Stomach (tissue), 9 donors: Measurements from ENCODE around the gene PUS1. TPM values are rescaled to one million over a fixed set of nuclear protein-coding genes. Genes with fewer than 3 reads are reported as not detected.

ENCODE experiments used
- DNase-seq, 2 donors: peaks; one replicate each; pipeline versions ENCODE4 v3.0.0 to v3.0.0-alpha.2; 2013 to 2019
- H3K27ac ChIP-seq, 5 donors: fragments of 200-600 bp in 4 of 5; sonication (generic) in 4 of 5; one replicate each; pipeline ENCODE4 v1.5.1; 2013 to 2019; ENCODE audit warnings: mild to moderate bottlenecking in 1 of 5, moderate library complexity in 1 of 5
- H3K27me3 ChIP-seq, 3 donors: fragments of 200-600 bp; sonication (generic); one replicate each; pipeline ENCODE4 v1.5.1; 2017 to 2019; ENCODE audit warnings: mixed run types in 1 of 3
- H3K36me3 ChIP-seq, 4 donors: fragments of 200-600 bp; sonication (generic); 1 replicate in 3 of 4; 2 replicates in 1 of 4; pipeline ENCODE4 v1.5.1; 2016 to 2019
- H3K4me1 ChIP-seq, 4 donors: fragments of 200-600 bp; sonication (generic); one replicate each; pipeline ENCODE4 v1.5.1; 2016 to 2019
- H3K4me3 ChIP-seq, 4 donors: fragments of 200-600 bp; sonication (generic) in 3 of 4; one replicate each; pipeline ENCODE4 v1.5.1; 2016 to 2019; ENCODE audit warnings: mild to moderate bottlenecking in 1 of 4
- H3K9me3 ChIP-seq, 4 donors: fragments of 200-600 bp; sonication (generic); one replicate each; pipeline ENCODE4 v1.5.1; 2016 to 2019
- EP300 ChIP-seq: sonication (generic); formaldehyde crosslinking; IDR thresholded peaks from one replicate; pipeline ENCODE4 v1.6.1; 2017; ENCODE audit warnings: antibody characterized with exemption
- POLR2A ChIP-seq, 4 donors: fragments of 450-650 bp; IDR thresholded peaks; one replicate each; pipeline ENCODE4 v1.6.1; 2016; ENCODE audit warnings: antibody characterized with exemption in 4 of 4, control low read depth in 2 of 4, mild to moderate bottlenecking in 1 of 4, moderate library complexity in 1 of 4
- POLR2AphosphoS5 ChIP-seq, 3 donors: sonication (generic); formaldehyde crosslinking; IDR thresholded peaks; one replicate each; pipeline ENCODE4 v1.6.1; 2016; ENCODE audit warnings: antibody characterized with exemption in 3 of 3
- WGBS, 5 donors: extraction: QIAGEN DNeasy Blood & Tissue Kit in 3 of 5; methylation state at CpG; one replicate each; pipeline versions ENCODE4 v1.1.5 to v1.1.7; 2013 to 2018; 5-methylcytosine and 5-hydroxymethylcytosine counted together
- intact Hi-C: fragments of 100-400 bp; cut with DNase I; formaldehyde crosslinking; loops from one replicate; pipeline ENCODE4 v1.15.1; 2023; ENCODE audit warnings: low total_unique reads
- polyA plus RNA-seq, 3 donors: library from polyadenylated mRNA; stranded (reverse); fragments of 200-250 nt; gene quantifications; one replicate each; pipeline ENCODE4 v1.2.3, GENCODE V29; 2013
- total RNA-seq, 5 donors: library from RNA; depleted of rRNA; stranded (reverse); fragments of >200 nt; gene quantifications; one replicate each; pipeline versions ENCODE4 v1.1.0 to v1.2.3, GENCODE V29; 2014 to 2016
- TF ChIP-seq, protein P1 (sequence below), 7 experiments: fragments of 450-650 bp in 4 of 7; fragments of 200-600 bp in 3 of 7; sonication (generic) in 3 of 7; IDR thresholded peaks; one replicate each; pipeline ENCODE4 v1.5.1; 2016 to 2019; ENCODE audit warnings: antibody characterized with exemption in 7 of 7, control low read depth in 2 of 7, mild to moderate bottlenecking in 1 of 7
- donor health status: healthy with polysubstance abuse.
- donor health status: Bipolar disorder and iron deficiency.
- donor health status: healthy.

Gene PUS1
- total and polyA plus RNA-seq, 8 donors: 3.1 to 26.3 (median 12.5) TPM

DNA sequence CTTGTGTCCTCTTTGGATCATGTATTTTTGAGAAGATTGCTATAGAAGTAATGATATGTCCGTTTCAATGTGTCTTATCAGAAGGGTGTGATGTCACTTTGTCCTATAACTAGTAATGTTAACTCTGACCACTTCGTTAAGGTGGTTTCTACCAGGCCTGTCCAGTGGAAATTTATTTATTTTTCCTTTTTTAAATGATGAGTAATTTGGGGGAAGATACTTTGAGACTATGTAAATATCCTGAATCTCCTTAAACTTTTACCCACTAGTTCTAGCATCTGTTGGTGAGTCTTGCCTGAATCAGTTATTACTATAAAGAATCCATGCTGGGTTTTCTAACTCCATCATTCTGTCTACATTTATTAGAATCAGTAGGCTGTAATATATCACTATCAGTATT, 36.0 kb downstream of the PUS1 start:
- intact Hi-C loops: no loop called here
- no peak overlapping the region for H3K27ac ChIP-seq
- no peak for DNase-seq
- H3K27me3 ChIP-seq: no peaks in the 10 kb centered on the region
- no peak overlapping the region for H3K4me3 ChIP-seq
- peaks cover 3 to 23% (median 20%) of the 10 kb centered on the region in 4 donors for H3K36me3 ChIP-seq
- no peak for TF ChIP-seq POLR2A (IDR thresholded peaks at IDR 0.05)
- TF ChIP-seq, protein P1, sequence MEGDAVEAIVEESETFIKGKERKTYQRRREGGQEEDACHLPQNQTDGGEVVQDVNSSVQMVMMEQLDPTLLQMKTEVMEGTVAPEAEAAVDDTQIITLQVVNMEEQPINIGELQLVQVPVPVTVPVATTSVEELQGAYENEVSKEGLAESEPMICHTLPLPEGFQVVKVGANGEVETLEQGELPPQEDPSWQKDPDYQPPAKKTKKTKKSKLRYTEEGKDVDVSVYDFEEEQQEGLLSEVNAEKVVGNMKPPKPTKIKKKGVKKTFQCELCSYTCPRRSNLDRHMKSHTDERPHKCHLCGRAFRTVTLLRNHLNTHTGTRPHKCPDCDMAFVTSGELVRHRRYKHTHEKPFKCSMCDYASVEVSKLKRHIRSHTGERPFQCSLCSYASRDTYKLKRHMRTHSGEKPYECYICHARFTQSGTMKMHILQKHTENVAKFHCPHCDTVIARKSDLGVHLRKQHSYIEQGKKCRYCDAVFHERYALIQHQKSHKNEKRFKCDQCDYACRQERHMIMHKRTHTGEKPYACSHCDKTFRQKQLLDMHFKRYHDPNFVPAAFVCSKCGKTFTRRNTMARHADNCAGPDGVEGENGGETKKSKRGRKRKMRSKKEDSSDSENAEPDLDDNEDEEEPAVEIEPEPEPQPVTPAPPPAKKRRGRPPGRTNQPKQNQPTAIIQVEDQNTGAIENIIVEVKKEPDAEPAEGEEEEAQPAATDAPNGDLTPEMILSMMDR (IDR thresholded peaks at IDR 0.05): no peak
- no peak for TF ChIP-seq POLR2AphosphoS5 (IDR thresholded peaks at IDR 0.05)
- no peak for TF ChIP-seq EP300
- H3K9me3 ChIP-seq: no peaks in the 10 kb centered on the region
- 48 to 66% (median 59%) methylated on average over 2 of the region's 2 CpGs for WGBS, 5 donors
- H3K4me1 ChIP-seq: peaks cover under 1 to 53% (median 27%) of the 10 kb centered on the region in 4 donors

DNA sequence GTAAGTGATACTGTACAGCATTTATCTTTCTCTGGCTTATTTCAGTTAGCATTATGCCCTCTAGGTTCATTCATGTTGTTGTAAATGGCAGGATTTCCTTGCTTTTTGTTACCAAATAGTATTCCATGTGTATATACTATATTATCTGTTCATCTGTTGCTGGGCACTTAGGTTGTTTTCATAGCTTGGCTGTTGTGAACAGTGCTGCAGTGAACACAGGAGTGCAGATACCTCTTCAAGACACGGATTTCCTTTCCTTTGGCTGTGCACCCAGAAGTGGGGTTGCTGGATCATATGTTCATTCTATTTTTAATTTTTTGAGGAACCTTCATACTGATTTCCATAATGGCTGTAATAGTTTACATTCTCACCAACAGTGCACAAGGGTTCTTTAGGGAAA, 42.1 kb downstream of the PUS1 start:
- DNase-seq: no peak
- Histone ChIP-seq H3K9me3 (no peaks in the 10 kb centered on the region), H3K36me3 (peaks cover 0 to 10% (median 6%) of the 10 kb centered on the region in 4 donors), H3K4me3 (no peak overlapping the region), H3K4me1 (peaks cover 0 to 26% (median 5%) of the 10 kb centered on the region in 4 donors), H3K27me3 (no peaks in the 10 kb centered on the region), H3K27ac (no peak overlapping the region)
- intact Hi-C loops: no loop called here
- TF ChIP-seq POLR2A (IDR thresholded peaks at IDR 0.05) (no peak), EP300 (no peak), POLR2AphosphoS5 (IDR thresholded peaks at IDR 0.05) (no peak)
- TF ChIP-seq, protein P1 (IDR thresholded peaks at IDR 0.05): no peak
- WGBS, 5 donors: 24 to 50% (median 44%) methylated on average over 1 of the region's 1 CpG

DNA sequence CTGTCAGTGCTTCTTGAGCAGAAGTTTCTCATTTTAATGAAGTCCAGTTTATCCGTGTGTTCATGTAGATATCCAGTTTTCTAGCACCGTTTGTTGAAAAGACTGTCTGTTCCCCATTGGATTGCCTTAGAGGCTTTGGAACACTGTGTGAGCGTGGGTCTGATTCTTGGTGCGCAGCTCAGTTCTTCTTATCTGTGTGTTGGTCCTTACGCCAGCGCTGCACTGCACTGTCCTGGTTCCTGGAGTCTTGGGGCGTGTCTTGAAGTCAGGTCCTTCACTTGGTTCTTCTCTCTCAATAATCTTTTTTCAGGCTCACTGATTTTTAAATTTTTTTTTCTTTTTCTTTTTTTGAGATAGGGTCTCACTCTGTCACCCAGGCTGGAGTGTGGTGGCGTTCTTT, 46.2 kb downstream of the PUS1 start:
- WGBS, 5 donors: 88 to 97% (median 92%) methylated on average over 8 of the region's 8 CpGs
- no peak overlapping the region for H3K4me3 ChIP-seq
- H3K4me1 ChIP-seq: peaks cover 0 to 14% (median 3%) of the 10 kb centered on the region in 4 donors
- TF ChIP-seq, protein P1 (IDR thresholded peaks at IDR 0.05): no peak
- no peak for TF ChIP-seq POLR2AphosphoS5 (IDR thresholded peaks at IDR 0.05)
- TF ChIP-seq EP300: no peak
- no peak for TF ChIP-seq POLR2A (IDR thresholded peaks at IDR 0.05)
- H3K36me3 ChIP-seq: peaks cover 5 to 24% (median 20%) of the 10 kb centered on the region in 4 donors
- H3K27me3 ChIP-seq: no peaks in the 10 kb centered on the region
- H3K27ac ChIP-seq: no peak overlapping the region
- DNase-seq: no peak
- intact Hi-C loops: no loop called here
- no peaks in the 10 kb centered on the region for H3K9me3 ChIP-seq

DNA sequence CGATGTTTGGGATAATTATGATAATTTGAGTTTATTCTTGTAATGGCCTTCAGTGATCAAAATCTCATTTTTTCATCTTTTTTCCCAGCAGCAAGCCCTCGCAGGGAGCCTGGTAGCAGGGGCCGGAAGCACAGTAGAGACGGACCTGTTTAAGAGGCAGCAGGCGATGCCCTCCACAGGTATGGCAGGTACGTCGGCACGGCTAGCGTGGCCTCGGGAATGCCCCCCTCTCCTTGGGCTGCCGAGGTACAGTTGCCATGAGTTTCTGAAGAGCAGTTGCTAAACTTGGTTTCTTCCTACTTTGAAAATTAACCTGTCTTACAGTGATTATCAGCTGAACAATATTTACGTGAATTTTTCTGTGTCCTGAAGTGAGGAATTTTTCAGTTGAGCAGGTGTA, 50.5 kb downstream of the PUS1 start:
- Histone ChIP-seq H3K4me1 (no peaks in the 10 kb centered on the region), H3K9me3 (no peaks in the 10 kb centered on the region), H3K4me3 (no peak overlapping the region), H3K36me3 (peaks cover 26 to 59% (median 57%) of the 10 kb centered on the region in 4 donors), H3K27me3 (no peaks in the 10 kb centered on the region), H3K27ac (no peak overlapping the region)
- TF ChIP-seq, protein P1 (IDR thresholded peaks at IDR 0.05): no peak
- TF ChIP-seq EP300 (no peak), POLR2A (IDR thresholded peaks at IDR 0.05) (no peak), POLR2AphosphoS5 (IDR thresholded peaks at IDR 0.05) (no peak)
- intact Hi-C loops: no loop called here
- WGBS, 5 donors: 86 to 92% (median 88%) methylated on average over 12 of the region's 12 CpGs
- no peak for DNase-seq
